HL-60 (cell line): ENCODE data around the gene PIGN.

Experiments used
- DNase-seq, 2 experiments: peaks; one replicate each; pipeline ENCODE4 v3.0.0-alpha.2; 2010 to 2020; ENCODE audit warnings: low read depth in 1 of 2, low spot score in 1 of 2
- H3K27ac ChIP-seq: fragments of 250-450 bp; sonication (Bioruptor Pico); replicated peaks from 2 replicates; pipeline ENCODE4 v1.5.1; 2020; ENCODE audit warnings: mild to moderate bottlenecking, moderate library complexity
- H3K27me3 ChIP-seq: fragments of 250-450 bp; sonication (Bioruptor Pico); 2 replicates; pipeline ENCODE4 v1.5.1; 2021; ENCODE audit warnings: mild to moderate bottlenecking, moderate library complexity; ENCODE audit not compliant: insufficient read depth, poor library complexity, severe bottlenecking
- H3K4me3 ChIP-seq: replicated peaks from 2 replicates; pipeline ENCODE4 v1.5.1; 2011; ENCODE audit warnings: mild to moderate bottlenecking, control low read depth, low read length; ENCODE audit not compliant: insufficient read depth
- CTCF ChIP-seq: IDR thresholded peaks from one replicate; pipeline ENCODE4 v1.5.1; 2011; ENCODE audit warnings: low read length, control low read depth, inconsistent platforms; ENCODE audit not compliant: insufficient read depth
- GABPA ChIP-seq: IDR thresholded peaks from 2 replicates; pipeline ENCODE4 v1.6.1; 2012; ENCODE audit warnings: low read depth
- POLR2AphosphoS5 ChIP-seq: IDR thresholded peaks from 2 replicates; pipeline ENCODE4 v1.6.1; 2012; ENCODE audit warnings: low read depth
- REST ChIP-seq: IDR thresholded peaks from 2 replicates; pipeline ENCODE4 v1.6.1; 2012; ENCODE audit warnings: low read depth; ENCODE audit not compliant: insufficient replicate concordance
- SPI1 ChIP-seq: IDR thresholded peaks from 2 replicates; pipeline ENCODE4 v1.6.1; 2012; ENCODE audit warnings: low read depth, mild to moderate bottlenecking, borderline replicate concordance

The PIGN gene

DNA sequence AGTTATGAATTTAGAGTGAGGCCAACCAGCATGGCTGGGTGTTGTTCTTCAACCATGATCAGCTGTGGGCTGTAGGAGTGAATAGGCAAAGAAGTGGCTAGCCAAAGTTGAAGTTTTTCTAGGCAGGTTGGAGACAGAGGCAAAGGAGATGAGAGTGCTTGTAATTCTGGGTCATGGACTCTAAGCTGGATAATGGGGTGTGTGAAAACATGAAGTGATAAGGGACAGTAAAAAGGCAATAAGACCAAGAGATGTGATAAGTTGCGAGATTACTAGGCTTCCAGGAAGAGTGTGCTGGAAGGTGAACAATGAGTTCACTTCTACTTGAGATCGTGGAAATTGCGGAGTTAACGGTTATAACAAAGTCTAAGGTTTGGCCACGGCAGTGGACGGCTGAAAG lies 175.4 kb downstream of the PIGN start:
- no peak for DNase-seq
- Histone ChIP-seq H3K27me3 (no peaks in the 10 kb centered on the region), H3K4me3 (no peak overlapping the region), H3K27ac (no peak overlapping the region)
- no peak for TF ChIP-seq POLR2AphosphoS5
- TF ChIP-seq SPI1: no peak
- TF ChIP-seq REST: no peak
- no peak for TF ChIP-seq CTCF
- no peak for TF ChIP-seq GABPA

DNA sequence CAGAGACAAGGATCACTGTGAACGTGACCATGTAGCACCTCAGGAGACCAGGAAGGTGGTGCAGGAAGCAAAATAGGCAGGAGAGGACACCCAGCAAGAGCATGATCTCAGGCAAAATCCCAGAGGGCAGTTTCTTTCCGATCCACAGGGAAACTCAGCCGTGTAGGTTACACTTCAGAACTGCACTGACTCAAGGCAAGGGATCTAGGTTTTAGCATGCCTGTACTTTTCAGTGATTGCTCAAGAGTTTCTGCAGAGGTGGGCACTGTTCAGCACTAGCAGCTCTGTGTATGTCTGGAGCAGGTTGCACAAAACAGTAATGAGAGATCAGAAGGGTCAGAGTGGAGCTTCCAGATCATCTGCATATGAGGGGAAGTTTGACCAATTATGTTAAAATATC lies 177.3 kb downstream of the PIGN start:
- H3K4me3 ChIP-seq: no peak overlapping the region
- TF ChIP-seq POLR2AphosphoS5 (no peak), REST (no peak), GABPA (no peak), CTCF (no peak), SPI1 (no peak)
- DNase-seq: no peak
- H3K27ac ChIP-seq: no peak overlapping the region
- H3K27me3 ChIP-seq: no peaks in the 10 kb centered on the region

GRCh38 chr18:62001396-62001795 lies 185.5 kb downstream of the PIGN start:
- TF ChIP-seq GABPA (no peak), CTCF (no peak), POLR2AphosphoS5 (no peak)
- Histone ChIP-seq H3K4me3 (no peak overlapping the region), H3K27ac (no peak overlapping the region), H3K27me3 (no peaks in the 10 kb centered on the region)
- no peak for DNase-seq

GRCh38 chr18:61998957-61999356 lies 187.9 kb downstream of the PIGN start:
- Histone ChIP-seq H3K4me3 (no peak overlapping the region), H3K27ac (no peak overlapping the region), H3K27me3 (no peaks in the 10 kb centered on the region)
- no peak for DNase-seq
- TF ChIP-seq SPI1 (peak; percentile 6; the same call in 1 of the 2 replicates), POLR2AphosphoS5 (no peak)
